ENCODE measurements around the gene RUNX2.

Gene RUNX2

GRCh38 chr6:45502456-45502855 lies 174.3 kb downstream of the RUNX2 start:
- no peak overlapping the region for H3K9ac ChIP-seq (ENCODE audit: low read length)
- no peak overlapping the region for H3K4ac ChIP-seq (ENCODE audit: low read depth, low read length)
- H3K79me2 ChIP-seq (ENCODE audit: control insufficient read depth, insufficient read depth, low read length, poor library complexity), result no peaks in the 10 kb centered on the region
- no peak overlapping the region for H3K27ac ChIP-seq (ENCODE audit: low read depth, low read length)
- H3K27me3 ChIP-seq (ENCODE audit: insufficient read depth, low read length), result no peaks in the 10 kb centered on the region
- H3K9me3 ChIP-seq (ENCODE audit: insufficient read depth, low read depth, low read length), result no peaks in the 10 kb centered on the region
- H3K23ac ChIP-seq (ENCODE audit: low read length), result no peak overlapping the region
- H2AK5ac ChIP-seq (ENCODE audit: low read length), result no peak overlapping the region
- no peak overlapping the region for H3K4me2 ChIP-seq (ENCODE audit: low read length)
- H2AFZ ChIP-seq (ENCODE audit: insufficient read depth, low read length, poor library complexity), result no peak overlapping the region
- peak overlapping the region; percentile 74 for H2BK12ac ChIP-seq (ENCODE audit: low read length)
- H2BK5ac ChIP-seq (ENCODE audit: low read depth, low read length, poor library complexity), result no peak overlapping the region
- H3K36me3 ChIP-seq (ENCODE audit: control insufficient read depth in 1 of 2, insufficient read depth in 2 of 2, low read length in 2 of 2), result no peaks in the 10 kb centered on the region
- H3K4me3 ChIP-seq (ENCODE audit: low read depth, low read length), result no peak overlapping the region
- H4K12ac ChIP-seq (ENCODE audit: low read depth, low read length), result no peak overlapping the region
- H3K4me1 ChIP-seq (ENCODE audit: control insufficient read depth in 1 of 2, insufficient read depth in 2 of 2, low read length in 2 of 2), result peaks cover 7 to 14% of the 10 kb centered on the region in 2 experiments
- no peak overlapping the region for H4K8ac ChIP-seq (ENCODE audit: low read depth, low read length)
- no peak overlapping the region for H3K14ac ChIP-seq (ENCODE audit: low read length)
- H4K91ac ChIP-seq (ENCODE audit: low read depth, low read length), result peak overlapping the region; percentile 15
- H2BK120ac ChIP-seq (ENCODE audit: insufficient read depth, low read length, poor library complexity), result no peak overlapping the region
- H3K18ac ChIP-seq (ENCODE audit: low read length), result no peak overlapping the region
- peaks cover 1% of the 10 kb centered on the region for H3K79me1 ChIP-seq (ENCODE audit: low read length)
- no CpG with 5 or more reads among the region's 6 CpGs for WGBS (ENCODE audit: extremely low coverage, insufficient coverage, insufficient read length)
- peak; percentile 2 to 4 for DNase-seq

- Histone ChIP-seq H3K9me3 (ENCODE audit: insufficient read depth, low read depth, low read length) (no peaks in the 10 kb centered on the region), H2AK5ac (ENCODE audit: low read length) (no peak overlapping the region), H3K79me1 (ENCODE audit: low read length) (peaks cover 1% of the 10 kb centered on the region), H2BK12ac (ENCODE audit: low read length) (no peak overlapping the region), H3K27ac (ENCODE audit: low read depth, low read length) (peak overlapping the region; percentile 7), H3K4ac (ENCODE audit: low read depth, low read length) (no peak overlapping the region), H4K8ac (ENCODE audit: low read depth, low read length) (no peak overlapping the region), H3K14ac (ENCODE audit: low read length) (no peak overlapping the region), H2BK120ac (ENCODE audit: insufficient read depth, low read length, poor library complexity) (no peak overlapping the region), H4K12ac (ENCODE audit: low read depth, low read length) (no peak overlapping the region), H2AFZ (ENCODE audit: insufficient read depth, low read length, poor library complexity) (no peak overlapping the region), H3K36me3 (ENCODE audit: control insufficient read depth in 1 of 2, insufficient read depth in 2 of 2, low read length in 2 of 2) (no peaks in the 10 kb centered on the region), H3K4me2 (ENCODE audit: low read length) (peak overlapping the region; percentile 38), H3K18ac (ENCODE audit: low read length) (no peak overlapping the region), H3K4me1 (ENCODE audit: control insufficient read depth in 1 of 2, insufficient read depth in 2 of 2, low read length in 2 of 2) (peaks cover 7 to 14% of the 10 kb centered on the region in 2 experiments), H4K91ac (ENCODE audit: low read depth, low read length) (no peak overlapping the region), H3K27me3 (ENCODE audit: insufficient read depth, low read length) (no peaks in the 10 kb centered on the region), H3K23ac (ENCODE audit: low read length) (no peak overlapping the region), H3K79me2 (ENCODE audit: control insufficient read depth, insufficient read depth, low read length, poor library complexity) (no peaks in the 10 kb centered on the region), H3K4me3 (ENCODE audit: low read depth, low read length) (no peak overlapping the region), H2BK5ac (ENCODE audit: low read depth, low read length, poor library complexity) (no peak overlapping the region), H3K9ac (ENCODE audit: low read length) (no peak overlapping the region)
- WGBS (ENCODE audit: extremely low coverage, insufficient coverage, insufficient read length), result no CpG with 5 or more reads among the region's 5 CpGs
- peak in 1 of 2 donors; percentile 10 for DNase-seq
These were observed 176.8 kb downstream of the RUNX2 start for GRCh38 chr6:45504947-45505346.

- H2AK5ac ChIP-seq (ENCODE audit: low read length), result no peak overlapping the region
- peak overlapping the region; percentile 55 for H4K91ac ChIP-seq (ENCODE audit: low read depth, low read length)
- H3K36me3 ChIP-seq (ENCODE audit: control insufficient read depth in 1 of 2, insufficient read depth in 2 of 2, low read length in 2 of 2), result no peaks in the 10 kb centered on the region
- no peak overlapping the region for H3K4me3 ChIP-seq (ENCODE audit: low read depth, low read length)
- H3K79me2 ChIP-seq (ENCODE audit: control insufficient read depth, insufficient read depth, low read length, poor library complexity), result no peaks in the 10 kb centered on the region
- no peak overlapping the region for H3K4me2 ChIP-seq (ENCODE audit: low read length)
- H3K23ac ChIP-seq (ENCODE audit: low read length), result no peak overlapping the region
- peaks cover 7 to 14% of the 10 kb centered on the region in 2 experiments for H3K4me1 ChIP-seq (ENCODE audit: control insufficient read depth in 1 of 2, insufficient read depth in 2 of 2, low read length in 2 of 2)
- H2BK12ac ChIP-seq (ENCODE audit: low read length), result no peak overlapping the region
- H2BK120ac ChIP-seq (ENCODE audit: insufficient read depth, low read length, poor library complexity), result no peak overlapping the region
- peaks cover 1% of the 10 kb centered on the region for H3K79me1 ChIP-seq (ENCODE audit: low read length)
- H3K4ac ChIP-seq (ENCODE audit: low read depth, low read length), result no peak overlapping the region
- H3K14ac ChIP-seq (ENCODE audit: low read length), result no peak overlapping the region
- no peak for DNase-seq
- H3K18ac ChIP-seq (ENCODE audit: low read length), result no peak overlapping the region
- H3K9me3 ChIP-seq (ENCODE audit: insufficient read depth, low read depth, low read length), result no peaks in the 10 kb centered on the region
- H3K27ac ChIP-seq (ENCODE audit: low read depth, low read length), result peak overlapping the region; percentile 18
- H3K27me3 ChIP-seq (ENCODE audit: insufficient read depth, low read length), result no peaks in the 10 kb centered on the region
- no peak overlapping the region for H4K12ac ChIP-seq (ENCODE audit: low read depth, low read length)
- WGBS (ENCODE audit: extremely low coverage, insufficient coverage, insufficient read length), result no CpG with 5 or more reads among the region's 2 CpGs
- no peak overlapping the region for H2BK5ac ChIP-seq (ENCODE audit: low read depth, low read length, poor library complexity)
- peak overlapping the region; percentile 25 for H3K9ac ChIP-seq (ENCODE audit: low read length)
- H4K8ac ChIP-seq (ENCODE audit: low read depth, low read length), result no peak overlapping the region
- H2AFZ ChIP-seq (ENCODE audit: insufficient read depth, low read length, poor library complexity), result no peak overlapping the region
These were observed 177.3 kb downstream of the RUNX2 start for GRCh38 chr6:45505470-45505869.

- H3K36me3 ChIP-seq (ENCODE audit: control insufficient read depth in 1 of 2, insufficient read depth in 2 of 2, low read length in 2 of 2), result no peaks in the 10 kb centered on the region
- H3K27ac ChIP-seq (ENCODE audit: low read depth, low read length), result no peak overlapping the region
- H3K14ac ChIP-seq (ENCODE audit: low read length), result no peak overlapping the region
- no peak overlapping the region for H3K9ac ChIP-seq (ENCODE audit: low read length)
- no CpG with 5 or more reads among the region's 3 CpGs for WGBS (ENCODE audit: extremely low coverage, insufficient coverage, insufficient read length)
- no peak overlapping the region for H4K12ac ChIP-seq (ENCODE audit: low read depth, low read length)
- no peak overlapping the region for H4K91ac ChIP-seq (ENCODE audit: low read depth, low read length)
- H2AK5ac ChIP-seq (ENCODE audit: low read length), result no peak overlapping the region
- H3K4ac ChIP-seq (ENCODE audit: low read depth, low read length), result no peak overlapping the region
- H3K4me1 ChIP-seq (ENCODE audit: control insufficient read depth in 1 of 2, insufficient read depth in 2 of 2, low read length in 2 of 2), result peaks cover 7 to 14% of the 10 kb centered on the region in 2 experiments
- H3K9me3 ChIP-seq (ENCODE audit: insufficient read depth, low read depth, low read length), result no peaks in the 10 kb centered on the region
- peaks cover 1% of the 10 kb centered on the region for H3K79me1 ChIP-seq (ENCODE audit: low read length)
- no peak overlapping the region for H2BK12ac ChIP-seq (ENCODE audit: low read length)
- DNase-seq, result no peak
- no peak overlapping the region for H3K18ac ChIP-seq (ENCODE audit: low read length)
- H3K4me3 ChIP-seq (ENCODE audit: low read depth, low read length), result no peak overlapping the region
- H3K4me2 ChIP-seq (ENCODE audit: low read length), result no peak overlapping the region
- no peak overlapping the region for H2BK120ac ChIP-seq (ENCODE audit: insufficient read depth, low read length, poor library complexity)
- no peaks in the 10 kb centered on the region for H3K79me2 ChIP-seq (ENCODE audit: control insufficient read depth, insufficient read depth, low read length, poor library complexity)
- H2BK5ac ChIP-seq (ENCODE audit: low read depth, low read length, poor library complexity), result no peak overlapping the region
- H2AFZ ChIP-seq (ENCODE audit: insufficient read depth, low read length, poor library complexity), result no peak overlapping the region
- no peak overlapping the region for H3K23ac ChIP-seq (ENCODE audit: low read length)
- no peaks in the 10 kb centered on the region for H3K27me3 ChIP-seq (ENCODE audit: insufficient read depth, low read length)
- H4K8ac ChIP-seq (ENCODE audit: low read depth, low read length), result no peak overlapping the region
These were observed 179.1 kb downstream of the RUNX2 start for GRCh38 chr6:45507186-45507585.

Data from trophoblast cell (in vitro differentiated cells and primary cell).